BE2C (cell line): ENCODE results near the gene BRD1.

Experiments used
- DNase-seq: peaks from one replicate; pipeline ENCODE4 v3.0.0-alpha.2; 2020
- H3K27me3 ChIP-seq: fragments of 250-450 bp; sonication (Bioruptor Pico); 2 replicates; pipeline ENCODE4 v1.5.1; 2020; ENCODE audit warnings: mild to moderate bottlenecking
- H3K36me3 ChIP-seq: fragments of 250-450 bp; sonication (Bioruptor Pico); 2 replicates; pipeline ENCODE4 v1.5.1; 2020; ENCODE audit warnings: mild to moderate bottlenecking
- H3K4me1 ChIP-seq: fragments of 250-450 bp; sonication (Bioruptor Pico); 2 replicates; pipeline ENCODE4 v1.5.1; 2020
- H3K4me3 ChIP-seq: 2 replicates; pipeline ENCODE4 v1.5.1; 2011; ENCODE audit warnings: low read depth, low read length
- H3K9me3 ChIP-seq: fragments of 250-450 bp; sonication (Bioruptor Pico); 2 replicates; pipeline ENCODE4 v1.5.1; 2020
- TF ChIP-seq, protein P1 (sequence below): IDR thresholded peaks from 2 replicates; pipeline ENCODE4 v1.5.1; 2012; ENCODE audit warnings: mild to moderate bottlenecking, low read depth, low read length

BRD1 gene

DNA sequence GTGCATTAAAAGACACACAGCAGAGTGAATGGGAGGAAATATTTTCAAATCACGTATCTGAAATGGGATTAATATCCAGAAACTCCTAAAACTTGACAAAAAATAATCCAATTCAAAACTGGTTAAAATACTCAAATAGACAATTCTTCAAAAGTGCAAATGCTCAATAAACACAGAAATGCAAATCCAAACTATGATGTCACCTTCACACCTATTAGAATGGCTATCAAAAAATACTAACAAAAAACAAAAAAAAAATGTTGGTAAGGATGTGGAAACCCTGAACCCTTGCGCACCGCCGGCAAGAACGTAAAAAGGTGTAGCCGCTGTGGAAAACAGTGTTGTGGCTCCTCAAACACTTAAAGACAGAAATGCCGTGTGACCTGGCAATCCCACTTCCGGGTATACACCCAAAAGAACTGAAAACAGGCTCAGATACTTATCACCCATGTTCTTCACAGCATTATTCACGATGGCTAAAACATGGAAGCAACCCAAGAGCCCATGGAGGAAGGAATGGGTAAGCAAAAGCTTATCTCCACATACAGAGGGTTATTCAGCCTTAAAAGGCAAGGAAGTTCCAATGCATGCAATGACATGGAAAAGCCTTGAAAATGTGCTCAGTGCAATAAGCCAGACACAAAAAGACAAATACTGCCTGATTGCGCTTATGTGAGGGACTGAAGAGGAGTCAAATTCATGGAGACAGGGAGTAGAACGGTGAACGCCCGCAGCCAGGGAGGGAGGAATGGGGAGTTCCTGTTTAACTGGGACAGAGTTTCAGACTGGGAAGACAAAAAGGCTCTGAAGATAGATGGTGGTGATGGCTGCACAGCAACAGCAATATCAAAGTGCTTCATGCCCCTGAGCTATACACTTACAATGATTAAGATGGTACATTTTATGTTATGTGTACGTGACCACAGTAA, 19.6 kb downstream of the BRD1 start:
- Histone ChIP-seq H3K36me3 (peaks cover 34% of the 10 kb centered on the region), H3K4me1 (no peaks in the 10 kb centered on the region), H3K4me3 (no peak overlapping the region), H3K27me3 (no peaks in the 10 kb centered on the region), H3K9me3 (no peaks in the 10 kb centered on the region)
- DNase-seq = no peak
- TF ChIP-seq, protein P1, sequence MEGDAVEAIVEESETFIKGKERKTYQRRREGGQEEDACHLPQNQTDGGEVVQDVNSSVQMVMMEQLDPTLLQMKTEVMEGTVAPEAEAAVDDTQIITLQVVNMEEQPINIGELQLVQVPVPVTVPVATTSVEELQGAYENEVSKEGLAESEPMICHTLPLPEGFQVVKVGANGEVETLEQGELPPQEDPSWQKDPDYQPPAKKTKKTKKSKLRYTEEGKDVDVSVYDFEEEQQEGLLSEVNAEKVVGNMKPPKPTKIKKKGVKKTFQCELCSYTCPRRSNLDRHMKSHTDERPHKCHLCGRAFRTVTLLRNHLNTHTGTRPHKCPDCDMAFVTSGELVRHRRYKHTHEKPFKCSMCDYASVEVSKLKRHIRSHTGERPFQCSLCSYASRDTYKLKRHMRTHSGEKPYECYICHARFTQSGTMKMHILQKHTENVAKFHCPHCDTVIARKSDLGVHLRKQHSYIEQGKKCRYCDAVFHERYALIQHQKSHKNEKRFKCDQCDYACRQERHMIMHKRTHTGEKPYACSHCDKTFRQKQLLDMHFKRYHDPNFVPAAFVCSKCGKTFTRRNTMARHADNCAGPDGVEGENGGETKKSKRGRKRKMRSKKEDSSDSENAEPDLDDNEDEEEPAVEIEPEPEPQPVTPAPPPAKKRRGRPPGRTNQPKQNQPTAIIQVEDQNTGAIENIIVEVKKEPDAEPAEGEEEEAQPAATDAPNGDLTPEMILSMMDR = no peak

DNA sequence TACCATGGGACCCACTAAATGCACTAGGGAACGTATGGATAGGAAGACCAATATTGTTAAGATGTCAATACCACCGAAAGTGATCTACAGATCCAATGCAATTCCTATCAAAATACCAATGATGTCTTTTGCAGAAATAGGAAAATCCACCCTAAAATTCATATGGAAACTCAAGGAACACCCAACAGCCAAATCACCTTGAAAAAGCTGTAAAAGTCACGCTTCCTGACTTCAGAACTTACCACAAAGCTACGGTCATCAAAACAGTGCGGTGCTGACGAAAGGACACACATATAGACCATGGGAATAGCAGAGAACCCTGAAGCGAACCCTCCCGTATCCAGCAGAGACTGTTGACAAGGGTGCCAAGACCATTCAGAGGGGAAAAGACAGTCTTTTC, 20.5 kb downstream of the BRD1 start:
- Histone ChIP-seq H3K9me3 (no peaks in the 10 kb centered on the region), H3K4me1 (no peaks in the 10 kb centered on the region), H3K4me3 (no peak overlapping the region), H3K36me3 (peaks cover 31% of the 10 kb centered on the region), H3K27me3 (no peaks in the 10 kb centered on the region)
- no peak for DNase-seq
- TF ChIP-seq, protein P1 = no peak

DNA sequence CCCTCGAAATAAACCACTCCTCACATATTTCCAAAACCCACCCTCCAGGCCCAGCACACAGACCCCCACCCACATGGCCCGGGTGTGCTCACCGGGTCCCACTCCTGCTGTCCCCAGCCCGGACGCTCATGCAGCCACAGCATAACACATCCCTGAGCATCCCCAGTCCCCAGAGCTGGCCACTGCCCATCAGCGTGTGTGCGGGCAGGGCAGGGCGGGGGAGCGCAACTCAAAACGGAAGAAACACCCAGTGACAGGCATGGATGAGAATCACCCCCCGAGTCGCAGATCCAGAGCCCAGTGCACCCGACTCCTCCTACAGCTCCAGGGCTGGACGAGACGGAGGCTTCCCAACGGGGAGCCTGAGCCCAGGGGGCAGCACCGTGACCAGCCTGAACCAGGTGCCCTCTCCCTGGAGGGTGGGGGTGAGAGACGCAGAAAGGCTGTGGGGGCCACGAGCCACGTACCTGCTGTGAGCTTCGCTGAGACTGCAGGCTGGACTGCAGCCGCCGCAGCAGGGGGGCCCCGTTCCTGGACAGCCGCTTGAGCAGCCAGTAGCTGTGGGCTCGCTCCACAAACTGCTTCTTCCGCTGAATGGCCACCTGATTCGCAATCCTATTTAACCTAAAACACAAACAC, 23.8 kb downstream of the BRD1 start:
- Histone ChIP-seq H3K9me3 (no peaks in the 10 kb centered on the region), H3K4me3 (no peak overlapping the region), H3K4me1 (no peaks in the 10 kb centered on the region), H3K36me3 (peaks cover 49% of the 10 kb centered on the region), H3K27me3 (no peaks in the 10 kb centered on the region)
- DNase-seq = no peak
- TF ChIP-seq, protein P1 = no peak

DNA sequence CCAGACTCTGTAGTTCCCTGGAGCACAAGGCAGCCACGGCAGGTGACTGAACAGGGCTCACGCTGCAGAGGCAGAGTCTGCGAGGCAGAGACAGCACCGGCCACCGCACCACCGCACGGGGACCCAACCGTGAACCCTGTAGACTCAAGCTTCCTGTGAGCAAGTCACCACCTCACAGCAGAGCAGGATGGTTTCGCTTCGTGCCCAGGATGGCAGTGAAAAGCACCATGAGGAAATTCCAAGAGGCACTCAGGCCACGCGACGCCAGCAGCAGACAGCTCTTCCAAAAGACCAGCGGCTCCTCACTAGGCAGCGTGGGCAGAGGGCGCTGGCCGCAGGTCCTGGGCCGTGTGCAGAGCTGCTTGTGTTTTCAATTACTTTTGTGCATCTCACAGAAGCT, 24.5 kb downstream of the BRD1 start:
- H3K4me3 ChIP-seq = no peak overlapping the region
- DNase-seq = no peak
- TF ChIP-seq, protein P1 = no peak
- no peaks in the 10 kb centered on the region for H3K4me1 ChIP-seq
- H3K27me3 ChIP-seq = no peaks in the 10 kb centered on the region
- H3K9me3 ChIP-seq = no peaks in the 10 kb centered on the region
- H3K36me3 ChIP-seq = peaks cover 57% of the 10 kb centered on the region

DNA sequence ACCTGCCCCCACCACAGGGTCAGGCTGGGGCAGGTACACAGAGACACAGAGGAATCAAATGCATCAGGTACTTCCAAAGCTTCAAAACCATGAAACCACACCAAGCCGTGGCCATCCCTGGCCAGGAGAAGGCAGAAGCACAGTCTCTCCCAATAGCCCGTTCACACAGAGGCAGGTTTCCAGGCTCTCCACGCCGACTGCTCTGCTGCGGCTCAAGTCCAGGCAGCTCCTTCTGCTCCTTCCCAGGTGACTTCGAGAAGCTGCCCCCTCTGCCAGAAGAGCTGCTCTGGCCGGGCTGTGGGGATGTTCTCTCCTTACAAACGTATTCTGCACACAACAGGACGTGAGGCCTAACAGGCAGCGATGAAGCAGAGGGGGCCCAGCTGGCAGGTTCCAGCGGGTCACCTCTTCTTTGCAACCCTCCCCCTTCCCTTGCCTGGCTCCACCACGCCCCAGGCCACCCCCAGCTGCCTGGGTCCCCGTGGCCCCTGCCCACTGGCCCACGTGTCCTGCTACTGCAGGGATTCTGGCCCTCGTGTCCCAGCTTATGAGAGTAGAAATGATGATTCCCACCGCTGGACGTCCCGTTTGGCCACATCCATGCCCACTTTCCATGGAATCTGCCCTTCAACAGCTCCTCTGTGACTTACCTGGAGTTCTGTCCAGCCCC, 26.1 kb downstream of the BRD1 start:
- no peaks in the 10 kb centered on the region for H3K4me1 ChIP-seq
- H3K27me3 ChIP-seq = no peaks in the 10 kb centered on the region
- TF ChIP-seq, protein P1 = no peak
- DNase-seq = no peak
- no peaks in the 10 kb centered on the region for H3K9me3 ChIP-seq
- H3K4me3 ChIP-seq = no peak overlapping the region
- H3K36me3 ChIP-seq = peaks cover 68% of the 10 kb centered on the region
